GM12878 (cell line): Measurements from ENCODE around the gene MCM8.

Source experiments
- BCLAF1 ChIP-seq: fragments of 450-650 bp; IDR thresholded peaks from 2 replicates; pipeline ENCODE4 v1.6.1; 2017; ENCODE audit warnings: antibody characterized with exemption, mild to moderate bottlenecking, moderate library complexity
- BRCA1 ChIP-seq: IDR thresholded peaks from 2 replicates; pipeline ENCODE4 v1.6.1; 2011; ENCODE audit warnings: low read depth, low read length, improper control_type of control experiment
- CEBPB ChIP-seq, 2 experiments: fragments of 150-350 bp in 1 of 2; IDR thresholded peaks; 2 replicates each; pipeline ENCODE4 v1.6.1; 2012 to 2014; ENCODE audit warnings: low read depth in 2 of 2, low read length in 2 of 2, borderline replicate concordance in 1 of 2, inconsistent platforms in 1 of 2
- EED ChIP-seq: sonication (generic); IDR thresholded peaks from 2 replicates; pipeline ENCODE4 v1.6.1; 2016; ENCODE audit warnings: antibody characterized with exemption, low read depth
- ETV6 ChIP-seq, 2 experiments: fragments of 450-650 bp in 1 of 2; IDR thresholded peaks in 1 of 2; conservative IDR thresholded peaks in 1 of 2; 2 replicates each; pipeline ENCODE4 v1.6.1; 2014; ENCODE audit warnings: antibody characterized with exemption in 1 of 2, borderline replicate concordance in 1 of 2, low read depth in 1 of 2, mild to moderate bottlenecking in 1 of 2, moderate library complexity in 1 of 2
- MAX ChIP-seq: IDR thresholded peaks from 2 replicates; pipeline ENCODE4 v1.6.1; 2012; ENCODE audit warnings: low read depth, low read length, improper control_type of control experiment
- MYC ChIP-seq: IDR thresholded peaks from 2 replicates; pipeline ENCODE4 v1.6.1; 2011; ENCODE audit warnings: mild to moderate bottlenecking, low read length, moderate library complexity, inconsistent platforms; ENCODE audit not compliant: insufficient read depth, insufficient replicate concordance, insufficient read length, severe bottlenecking
- POLR2A ChIP-seq: IDR thresholded peaks from 2 replicates; pipeline ENCODE4 v1.6.1; 2011; ENCODE audit warnings: low read depth, mild to moderate bottlenecking, low read length
- SP1 ChIP-seq: IDR thresholded peaks from one replicate; pipeline ENCODE4 v1.6.1; 2011; ENCODE audit warnings: low read depth, low read length
- ZNF384 ChIP-seq: IDR thresholded peaks from 2 replicates; pipeline ENCODE4 v1.6.1; 2012; ENCODE audit warnings: low read depth, mild to moderate bottlenecking, low read length, improper control_type of control experiment, borderline replicate concordance
- TF ChIP-seq, protein P1 (sequence below), 3 experiments: IDR thresholded peaks in 2 of 3; conservative IDR thresholded peaks in 1 of 3; 2 replicates each; pipeline ENCODE4 v1.5.1; 2011; ENCODE audit warnings: low read depth in 3 of 3, low read length in 3 of 3, mild to moderate bottlenecking in 3 of 3, control low read depth in 2 of 3, moderate library complexity in 2 of 3, inconsistent platforms in 1 of 3, mixed read lengths in 1 of 3; ENCODE audit not compliant: control insufficient read depth in 2 of 3, insufficient read depth in 1 of 3; ENCODE audit errors: extremely low read depth in 1 of 3
- TF ChIP-seq, protein P2 (sequence below): IDR thresholded peaks from 2 replicates; pipeline ENCODE4 v1.6.1; 2012; ENCODE audit warnings: low read depth, low read length, improper control_type of control experiment

GRCh38 chr20:6048391-6048790, 97.9 kb downstream of the MCM8 start:
- TF ChIP-seq ETV6 (conservative IDR thresholded peaks at IDR 0.05 in 1 of 2, IDR thresholded peaks at IDR 0.05 in 1 of 2; ENCODE audit: borderline replicate concordance in 1 of 2, low read depth in 1 of 2) (no peak), MAX (no peak), BCLAF1 (no peak), SP1 (no peak), CEBPB (IDR thresholded peaks at IDR 0.05; ENCODE audit: borderline replicate concordance in 1 of 2, low read depth in 2 of 2, low read length in 2 of 2) (no peak), MYC (no peak), BRCA1 (no peak), EED (no peak), POLR2A (no peak), ZNF384 (no peak)
- TF ChIP-seq, protein P1, sequence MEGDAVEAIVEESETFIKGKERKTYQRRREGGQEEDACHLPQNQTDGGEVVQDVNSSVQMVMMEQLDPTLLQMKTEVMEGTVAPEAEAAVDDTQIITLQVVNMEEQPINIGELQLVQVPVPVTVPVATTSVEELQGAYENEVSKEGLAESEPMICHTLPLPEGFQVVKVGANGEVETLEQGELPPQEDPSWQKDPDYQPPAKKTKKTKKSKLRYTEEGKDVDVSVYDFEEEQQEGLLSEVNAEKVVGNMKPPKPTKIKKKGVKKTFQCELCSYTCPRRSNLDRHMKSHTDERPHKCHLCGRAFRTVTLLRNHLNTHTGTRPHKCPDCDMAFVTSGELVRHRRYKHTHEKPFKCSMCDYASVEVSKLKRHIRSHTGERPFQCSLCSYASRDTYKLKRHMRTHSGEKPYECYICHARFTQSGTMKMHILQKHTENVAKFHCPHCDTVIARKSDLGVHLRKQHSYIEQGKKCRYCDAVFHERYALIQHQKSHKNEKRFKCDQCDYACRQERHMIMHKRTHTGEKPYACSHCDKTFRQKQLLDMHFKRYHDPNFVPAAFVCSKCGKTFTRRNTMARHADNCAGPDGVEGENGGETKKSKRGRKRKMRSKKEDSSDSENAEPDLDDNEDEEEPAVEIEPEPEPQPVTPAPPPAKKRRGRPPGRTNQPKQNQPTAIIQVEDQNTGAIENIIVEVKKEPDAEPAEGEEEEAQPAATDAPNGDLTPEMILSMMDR (IDR thresholded peaks at IDR 0.05 in 2 of 3, conservative IDR thresholded peaks at IDR 0.05 in 1 of 3; ENCODE audit: control insufficient read depth in 2 of 3, extremely low read depth in 1 of 3, insufficient read depth in 1 of 3, low read depth in 3 of 3, low read length in 3 of 3), result no peak
- TF ChIP-seq, protein P2, sequence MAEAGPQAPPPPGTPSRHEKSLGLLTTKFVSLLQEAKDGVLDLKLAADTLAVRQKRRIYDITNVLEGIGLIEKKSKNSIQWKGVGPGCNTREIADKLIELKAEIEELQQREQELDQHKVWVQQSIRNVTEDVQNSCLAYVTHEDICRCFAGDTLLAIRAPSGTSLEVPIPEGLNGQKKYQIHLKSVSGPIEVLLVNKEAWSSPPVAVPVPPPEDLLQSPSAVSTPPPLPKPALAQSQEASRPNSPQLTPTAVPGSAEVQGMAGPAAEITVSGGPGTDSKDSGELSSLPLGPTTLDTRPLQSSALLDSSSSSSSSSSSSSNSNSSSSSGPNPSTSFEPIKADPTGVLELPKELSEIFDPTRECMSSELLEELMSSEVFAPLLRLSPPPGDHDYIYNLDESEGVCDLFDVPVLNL, result no peak
